HL-60/S4 treated with phorbol 12-myristate 13-acetate at 8.2 ng/mL for 4 days and 3 days (cell line): ENCODE data around the gene NR2F1.

Source experiments
- in situ Hi-C: fragments of 300-500 bp; cut with MboI; formaldehyde crosslinking; loops from 2 replicates; pipeline ENCODE4 v1.15.0; 2022; ENCODE audit warnings: low sequenced_read_pairs

The NR2F1 gene

DNA sequence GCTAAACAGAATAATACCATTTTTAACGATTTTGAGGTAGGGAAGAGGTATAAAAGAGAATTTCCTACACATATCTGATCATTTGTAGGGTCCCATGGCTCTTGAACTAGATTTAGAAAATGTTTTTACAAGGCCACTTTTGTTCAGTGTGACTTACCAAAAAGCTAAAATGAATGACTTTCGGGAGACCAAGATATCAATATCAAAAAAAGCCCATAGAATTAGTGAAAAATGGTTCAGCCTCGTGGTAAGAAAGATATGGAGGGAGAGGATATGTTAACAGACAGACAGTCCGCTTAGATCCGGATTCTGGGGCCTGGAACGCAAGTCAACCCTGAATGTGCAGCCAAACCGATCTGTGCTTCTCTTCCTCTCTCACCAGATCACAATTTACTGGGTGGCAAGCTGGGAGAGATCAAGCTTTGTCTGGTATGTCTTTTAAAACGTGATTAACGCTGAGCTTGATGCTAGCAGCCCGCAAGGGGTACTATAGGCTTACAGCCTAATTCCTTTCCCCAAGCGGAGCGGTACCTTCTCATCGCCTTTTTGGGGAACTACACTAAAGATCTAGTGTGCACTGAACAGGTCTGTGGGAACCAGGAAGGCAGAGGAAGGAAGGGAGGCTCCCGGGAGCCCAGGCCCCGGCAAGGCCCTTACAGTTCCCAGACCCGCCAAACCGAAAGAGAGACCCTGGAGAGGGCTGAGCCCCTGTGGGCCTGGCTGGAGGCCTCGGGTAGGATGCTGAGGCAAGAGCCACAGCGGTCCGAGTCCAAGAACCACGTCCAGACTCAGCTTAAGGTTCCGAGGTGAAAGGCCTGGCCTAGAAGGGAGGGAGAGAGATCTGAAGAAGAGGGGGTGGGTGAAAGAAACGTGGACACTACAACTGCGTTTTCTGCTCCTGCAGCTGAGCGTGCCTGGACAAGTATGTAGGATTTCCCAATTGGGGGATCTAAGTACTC is 4.9 kb upstream of the NR2F1 start:
- in situ Hi-C loops: no loop called here

DNA sequence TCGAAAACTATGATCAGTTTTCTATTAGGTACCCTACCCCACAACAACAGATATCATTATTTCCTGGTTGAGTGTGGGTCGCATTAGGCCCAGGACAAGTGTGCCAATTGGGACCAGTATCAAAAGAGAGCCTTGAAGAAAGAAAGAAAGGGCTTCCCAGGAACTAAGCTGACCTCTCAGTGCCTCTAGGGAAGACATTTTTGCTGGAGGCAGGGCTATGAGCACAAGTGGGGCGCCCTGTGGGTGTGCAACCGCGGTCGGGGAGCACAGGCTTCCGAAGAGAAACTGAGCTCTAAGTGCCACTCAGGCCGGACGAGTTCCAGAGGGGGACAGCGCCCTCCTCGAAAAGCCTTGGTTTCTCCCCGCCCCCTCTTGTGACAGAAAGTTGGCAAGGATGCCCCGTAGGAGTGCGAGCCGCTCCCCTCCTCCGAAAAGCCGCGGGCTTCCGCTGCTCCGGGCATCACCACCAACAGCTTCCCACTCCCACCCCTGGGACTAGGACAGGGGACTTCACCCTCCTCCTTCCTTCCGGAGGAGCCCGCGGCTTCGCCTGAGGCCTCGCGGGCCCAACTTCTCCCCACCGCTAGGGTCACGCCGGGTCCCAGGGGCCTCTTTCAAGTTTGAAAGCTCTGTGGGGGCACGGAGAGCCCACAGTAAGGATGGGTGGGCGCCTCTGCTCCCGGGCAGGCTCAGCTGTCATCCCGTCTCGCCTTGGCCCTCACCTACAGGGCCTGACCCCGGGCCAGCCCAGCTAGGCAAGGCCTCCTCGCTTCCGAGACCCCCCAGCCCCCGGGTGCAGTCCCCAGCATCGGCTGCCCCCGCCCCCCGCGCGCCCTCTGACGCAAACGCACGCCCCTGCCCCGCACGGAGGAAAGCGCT is 4.0 kb upstream of the NR2F1 start:
- in situ Hi-C loops: no loop called here

DNA sequence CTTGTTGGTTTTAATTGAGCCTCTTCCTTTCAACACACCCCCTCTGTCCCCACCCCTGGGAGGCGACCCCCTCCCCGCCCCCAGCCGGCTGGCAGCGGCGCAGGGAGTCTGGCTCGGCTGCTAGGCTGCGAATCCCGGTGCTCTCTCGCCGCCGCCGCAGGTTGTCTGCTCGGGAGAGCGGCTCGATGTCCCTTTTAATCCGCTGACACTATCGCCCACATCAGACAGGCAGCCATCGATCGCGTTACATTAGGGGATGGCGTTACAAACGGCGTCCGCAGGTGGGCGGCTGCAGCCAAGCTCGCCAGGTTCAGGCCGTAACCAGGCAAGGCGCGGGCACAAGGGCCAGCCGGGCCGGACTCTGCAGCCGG is 3.3 kb upstream of the NR2F1 start:
- in situ Hi-C loops: no loop called here

DNA sequence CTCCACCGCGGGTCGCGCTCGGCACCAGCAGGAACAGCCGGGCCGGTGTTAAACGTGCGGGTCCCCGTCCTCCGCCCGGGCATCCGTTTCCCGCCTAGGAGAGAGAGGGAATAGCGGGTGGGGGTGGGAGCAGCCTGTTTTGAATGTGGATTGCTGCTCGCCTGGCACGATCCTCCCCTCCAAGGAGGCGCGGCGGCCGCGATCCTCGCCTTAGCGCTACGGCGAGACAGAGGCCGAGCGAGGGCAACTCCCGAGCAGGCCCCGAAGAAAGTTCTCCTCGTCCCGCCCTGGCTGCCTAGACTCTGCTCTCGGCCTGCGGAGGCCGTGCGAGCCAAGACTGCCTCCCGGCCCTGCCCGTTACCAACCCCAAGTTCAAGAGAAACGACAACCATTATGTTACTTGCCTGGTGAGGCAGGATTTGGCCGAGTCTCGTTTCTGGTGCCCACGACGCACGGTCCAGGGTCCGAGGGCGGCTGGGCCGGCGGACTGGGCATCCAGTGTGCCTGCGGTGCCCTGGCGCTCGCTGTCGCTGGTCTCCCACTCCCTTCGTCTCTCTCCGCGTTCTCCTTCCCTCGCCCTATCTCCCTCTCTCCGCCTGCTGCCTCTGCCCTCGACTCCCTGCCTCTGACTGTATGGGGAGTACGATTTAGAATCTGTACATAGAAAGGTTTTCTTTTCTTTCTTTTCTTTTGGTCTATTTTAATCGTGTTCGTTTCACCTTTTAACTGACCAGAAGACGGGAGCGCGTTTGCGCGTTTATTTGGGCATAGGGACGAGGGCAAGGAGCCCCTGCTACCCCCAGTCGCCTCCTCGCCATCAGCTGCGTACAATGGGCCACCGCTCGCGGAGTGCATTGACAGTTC is 2.7 kb upstream of the NR2F1 start:
- in situ Hi-C loops: no loop called here

DNA sequence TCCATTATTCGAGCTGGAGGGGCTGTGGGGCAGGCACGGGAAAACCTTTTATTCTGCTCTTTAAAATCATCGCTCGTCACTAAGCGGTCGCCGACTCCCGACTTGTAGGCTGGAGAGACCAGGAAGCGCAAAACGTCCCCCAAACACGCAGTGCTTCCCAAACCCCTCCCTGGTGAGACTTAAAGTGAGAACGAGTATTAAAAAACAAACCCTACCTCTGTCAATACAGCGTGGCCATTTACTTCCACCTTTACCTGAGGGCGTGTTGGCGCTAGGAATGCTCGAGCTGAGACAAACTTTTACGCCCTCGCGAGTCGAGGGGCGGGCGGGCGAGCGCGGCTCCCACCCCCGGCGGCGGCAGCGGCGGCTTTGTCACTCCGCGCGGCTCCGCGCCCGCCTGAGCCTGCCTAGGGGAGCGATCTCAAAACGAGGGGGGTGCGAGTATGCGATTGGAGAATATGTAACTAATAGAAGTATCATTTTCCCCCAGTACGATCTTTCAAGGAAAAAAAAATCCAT is 2.0 kb upstream of the NR2F1 start, which contains the start of gene NR2F1-AS1:
Gene NR2F1-AS1, minus strand, starts transcription at position 293 of the 519 bp plus-strand sequence.
- in situ Hi-C loops: no loop called here

DNA sequence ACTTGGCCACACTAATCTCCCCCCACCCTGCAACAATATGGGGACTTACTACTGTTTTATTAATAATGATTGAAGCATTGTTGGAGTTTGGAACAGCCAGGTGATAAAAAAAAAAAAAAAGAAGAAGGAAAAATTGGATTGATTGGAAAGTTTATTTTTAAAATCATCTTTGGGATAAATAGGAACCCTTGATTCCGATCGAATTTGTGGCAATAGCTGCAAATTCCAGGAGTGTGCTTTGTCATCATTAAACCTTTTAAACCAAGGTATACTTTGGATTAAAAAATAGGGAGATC is 907 bp upstream of the NR2F1 start:
- in situ Hi-C loops: no loop called here

DNA sequence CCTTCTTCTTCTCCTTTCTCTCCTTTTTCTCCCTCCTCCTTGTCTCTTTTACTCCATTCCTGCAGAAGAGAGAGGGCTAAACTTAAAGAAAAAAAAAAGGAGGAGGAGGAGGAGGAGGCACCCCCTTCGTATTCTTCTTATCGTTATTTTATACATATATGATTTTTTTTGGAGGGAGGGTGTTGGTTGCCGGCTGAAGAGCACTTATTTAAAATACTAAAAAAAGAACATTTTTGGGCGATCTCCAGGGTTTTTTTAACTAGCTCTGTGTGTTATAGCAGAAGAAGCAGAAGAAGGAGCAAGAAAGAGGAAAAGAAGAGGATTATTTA is 381 bp downstream of the NR2F1 start:
- in situ Hi-C loops: no loop called here

DNA sequence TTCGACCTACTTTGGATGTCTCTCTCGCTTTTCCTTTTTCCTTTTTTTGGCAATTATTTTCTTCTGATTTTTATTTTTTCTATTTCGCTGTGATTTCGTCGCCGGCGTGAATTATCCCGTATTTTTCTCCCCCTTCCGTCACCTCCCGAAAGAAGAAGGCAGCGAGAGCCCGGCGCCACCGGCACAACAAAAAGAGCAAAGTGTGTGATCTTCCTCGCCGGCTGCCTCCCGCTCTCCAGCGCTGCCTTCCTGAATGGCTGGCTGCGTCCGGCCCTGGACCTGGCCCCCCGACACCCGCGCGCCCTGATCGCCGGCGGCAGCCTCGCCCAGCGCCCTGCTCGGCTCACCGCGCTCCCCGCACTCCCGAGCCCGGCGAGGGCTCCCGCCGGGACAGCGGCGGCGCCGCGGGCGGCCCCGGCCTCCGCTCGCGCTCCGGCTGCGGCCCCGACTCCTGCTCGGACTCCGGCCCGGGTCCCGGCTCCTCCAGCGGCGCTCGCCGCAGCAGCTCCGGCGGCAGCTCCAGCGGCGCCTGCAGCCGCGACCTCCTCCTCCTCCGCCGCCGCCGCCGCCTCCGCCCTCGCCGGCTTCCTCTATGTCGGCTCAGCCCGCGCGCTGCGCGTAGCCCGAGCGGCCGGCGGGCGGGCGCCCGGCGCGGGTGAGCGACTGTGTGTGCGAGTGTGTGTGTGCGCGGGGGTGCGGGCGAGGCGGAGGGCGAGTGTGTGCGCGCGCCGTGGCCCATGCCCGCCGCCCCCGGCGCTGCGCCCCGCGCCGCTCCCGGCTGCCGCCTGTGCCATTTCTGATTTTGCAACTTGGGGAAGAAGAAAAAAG is 960 bp downstream of the NR2F1 start:
- in situ Hi-C loops: no loop called here

DNA sequence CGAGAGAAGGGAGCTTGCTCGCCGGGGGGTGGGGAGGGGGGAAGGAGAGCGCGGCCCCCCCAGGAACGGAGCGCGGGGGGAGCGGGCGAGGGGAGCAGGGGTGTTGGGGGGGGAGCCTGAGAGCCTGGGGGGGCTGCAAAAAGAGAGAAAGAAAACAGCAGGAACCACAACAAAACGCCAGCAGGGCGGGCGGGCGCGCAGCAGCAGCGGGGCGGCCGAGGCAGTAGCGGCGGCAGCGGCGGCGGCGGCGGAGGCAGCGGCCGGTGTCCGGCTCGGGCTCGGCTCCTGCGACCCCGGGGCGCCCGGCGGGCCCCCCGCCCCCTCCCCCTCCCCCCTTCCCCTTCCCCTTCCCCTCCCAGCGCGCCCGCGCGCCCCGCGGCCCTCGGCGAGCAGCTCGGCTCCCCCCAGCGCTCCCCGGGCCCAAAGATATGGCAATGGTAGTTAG is 1.6 kb downstream of the NR2F1 start:
- in situ Hi-C loops: no loop called here

DNA sequence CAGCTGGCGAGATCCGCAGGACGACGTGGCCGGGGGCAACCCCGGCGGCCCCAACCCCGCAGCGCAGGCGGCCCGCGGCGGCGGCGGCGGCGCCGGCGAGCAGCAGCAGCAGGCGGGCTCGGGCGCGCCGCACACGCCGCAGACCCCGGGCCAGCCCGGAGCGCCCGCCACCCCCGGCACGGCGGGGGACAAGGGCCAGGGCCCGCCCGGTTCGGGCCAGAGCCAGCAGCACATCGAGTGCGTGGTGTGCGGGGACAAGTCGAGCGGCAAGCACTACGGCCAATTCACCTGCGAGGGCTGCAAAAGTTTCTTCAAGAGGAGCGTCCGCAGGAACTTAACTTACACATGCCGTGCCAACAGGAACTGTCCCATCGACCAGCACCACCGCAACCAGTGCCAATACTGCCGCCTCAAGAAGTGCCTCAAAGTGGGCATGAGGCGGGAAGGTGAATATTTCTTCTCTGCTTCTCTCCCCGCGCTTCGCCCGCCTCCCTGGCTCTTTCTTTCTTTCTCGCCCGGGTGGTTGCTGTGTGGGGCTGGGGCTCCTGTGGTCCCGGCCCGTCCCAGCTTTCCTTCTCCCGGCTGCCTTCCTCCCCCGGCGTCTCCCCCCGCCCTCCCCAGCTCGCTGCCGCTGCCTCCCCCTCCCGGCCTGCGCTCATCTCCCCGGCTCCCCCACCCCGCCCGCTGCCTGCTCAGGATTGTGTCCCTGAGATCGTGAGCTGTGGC is 2.2 kb downstream of the NR2F1 start:
- in situ Hi-C loops: no loop called here

DNA sequence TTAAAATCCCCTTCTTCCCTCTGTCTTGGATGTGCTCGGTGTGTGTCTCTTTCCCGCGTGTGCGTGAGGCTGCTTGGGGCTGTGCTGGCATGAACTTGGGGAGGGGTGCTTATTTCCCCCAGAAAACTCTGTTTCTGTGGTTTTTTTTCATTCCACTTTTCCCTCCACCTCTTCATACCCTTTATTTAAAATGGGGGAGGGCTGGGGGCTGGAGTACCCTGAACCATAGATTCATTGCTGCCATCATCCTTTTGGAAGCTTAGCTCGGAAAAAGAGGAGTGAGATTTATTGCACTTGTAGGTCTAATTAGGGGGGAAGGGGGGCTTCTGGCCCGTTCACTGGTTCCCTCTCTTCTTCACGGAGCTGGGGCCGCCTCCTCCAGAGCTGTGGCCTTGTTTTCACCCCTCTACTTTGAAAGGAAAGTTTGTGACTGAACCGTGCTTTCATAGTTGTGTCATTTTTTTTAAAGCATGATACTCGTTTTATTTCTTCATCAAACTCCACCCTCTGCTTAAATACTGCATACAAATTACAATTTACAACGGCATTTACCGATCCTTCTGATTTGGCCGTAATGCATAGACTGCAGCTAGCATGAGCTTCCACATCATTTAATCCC is 2.9 kb downstream of the NR2F1 start:
- in situ Hi-C loops: no loop called here

DNA sequence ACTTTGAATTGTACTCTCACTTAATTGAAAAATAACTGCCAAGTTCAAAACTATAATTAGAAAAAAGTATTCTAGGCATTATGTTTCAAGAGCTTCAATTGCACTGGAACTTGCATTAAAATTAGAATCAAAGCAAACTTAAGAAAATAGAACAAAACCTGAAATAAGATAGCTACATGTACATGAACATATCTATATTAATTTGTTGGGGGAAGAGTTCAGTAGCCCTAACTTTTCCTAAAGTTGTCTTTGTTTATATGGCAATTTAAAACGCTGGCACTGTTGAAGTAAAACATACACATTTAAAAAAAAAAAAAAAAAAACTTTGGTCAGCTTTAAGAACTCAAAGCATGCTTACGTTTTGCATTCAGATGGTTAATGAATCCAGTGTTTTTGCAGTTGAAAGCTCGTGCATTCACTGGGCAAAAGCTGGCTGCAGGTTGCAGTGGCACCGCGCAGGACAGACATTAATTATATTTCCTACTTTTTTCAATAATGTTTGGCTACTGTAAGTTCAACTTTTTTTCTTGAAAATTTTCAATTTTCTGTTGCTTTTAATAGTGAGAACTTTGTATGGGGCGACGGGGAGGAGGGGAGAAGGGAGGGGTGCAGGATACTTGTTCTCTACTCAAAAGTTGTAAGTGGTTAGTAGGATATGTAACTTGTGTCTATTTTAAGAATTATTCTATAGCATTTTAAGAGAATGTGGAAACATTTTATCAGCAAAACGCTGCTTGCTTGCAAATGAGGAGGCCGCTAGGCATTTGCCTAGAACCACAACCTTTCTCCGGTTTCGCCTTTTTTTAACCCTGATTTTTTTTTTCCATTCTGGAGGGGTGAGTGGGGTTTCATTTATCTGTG is 3.9 kb downstream of the NR2F1 start:
- in situ Hi-C loops: no loop called here

DNA sequence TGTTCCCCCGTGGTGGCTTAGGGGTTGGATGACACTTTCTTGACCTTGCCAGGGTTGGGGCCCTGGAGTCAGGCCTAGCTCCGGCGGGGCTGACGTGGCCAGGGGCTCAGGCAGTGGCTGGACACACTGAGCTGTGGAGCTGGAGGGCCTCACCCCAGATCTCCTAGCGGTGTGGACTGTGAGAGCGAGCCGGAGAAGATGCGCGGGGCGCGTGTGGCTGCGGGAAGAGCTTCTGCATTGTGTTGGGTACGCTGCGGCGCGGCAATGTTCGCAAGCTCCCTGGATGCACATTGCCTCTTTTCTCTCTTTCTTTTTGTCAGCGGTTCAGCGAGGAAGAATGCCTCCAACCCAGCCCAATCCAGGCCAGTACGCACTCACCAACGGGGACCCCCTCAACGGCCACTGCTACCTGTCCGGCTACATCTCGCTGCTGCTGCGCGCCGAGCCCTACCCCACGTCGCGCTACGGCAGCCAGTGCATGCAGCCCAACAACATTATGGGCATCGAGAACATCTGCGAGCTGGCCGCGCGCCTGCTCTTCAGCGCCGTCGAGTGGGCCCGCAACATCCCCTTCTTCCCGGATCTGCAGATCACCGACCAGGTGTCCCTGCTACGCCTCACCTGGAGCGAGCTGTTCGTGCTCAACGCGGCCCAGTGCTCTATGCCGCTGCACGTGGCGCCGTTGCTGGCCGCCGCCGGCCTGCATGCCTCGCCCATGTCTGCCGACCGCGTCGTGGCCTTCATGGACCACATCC is 4.8 kb downstream of the NR2F1 start:
- in situ Hi-C loops: no loop called here

DNA sequence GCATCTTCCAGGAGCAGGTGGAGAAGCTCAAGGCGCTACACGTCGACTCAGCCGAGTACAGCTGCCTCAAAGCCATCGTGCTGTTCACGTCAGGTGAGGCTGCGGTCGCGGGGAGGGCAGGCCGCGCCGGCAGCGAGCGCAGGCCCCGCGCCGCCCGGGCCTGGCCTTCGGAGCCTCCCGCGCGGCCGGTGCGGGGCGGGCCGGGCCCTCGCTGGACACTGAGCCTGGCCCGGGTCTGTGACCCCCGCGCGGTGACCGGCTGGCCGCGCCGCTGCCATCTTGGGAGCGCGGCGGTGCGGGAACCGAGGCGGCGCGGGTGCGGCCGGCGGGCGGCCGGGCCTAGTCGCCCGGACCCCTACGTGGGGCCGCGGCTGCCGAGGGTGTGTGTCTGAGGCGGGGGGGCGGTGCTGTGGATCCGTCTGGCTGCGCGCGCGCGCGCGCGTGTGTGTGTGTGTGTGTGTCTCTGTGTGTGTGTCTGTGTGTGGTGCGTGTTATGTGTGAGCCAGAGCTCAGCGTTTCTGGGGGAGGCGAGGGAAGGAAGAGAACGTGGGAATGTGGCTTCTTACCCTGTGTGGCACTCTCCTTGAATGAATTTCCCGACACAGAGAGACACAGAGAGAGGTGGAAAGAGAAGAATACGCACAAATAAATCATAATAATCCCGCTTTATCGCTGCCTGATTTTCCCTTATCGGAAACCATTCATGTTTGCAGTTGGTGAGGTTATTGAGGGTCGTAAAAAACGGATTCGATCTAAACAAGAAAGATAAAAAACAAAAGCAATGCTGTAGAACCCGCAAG is 5.5 kb downstream of the NR2F1 start:
- in situ Hi-C loops: no loop called here

DNA sequence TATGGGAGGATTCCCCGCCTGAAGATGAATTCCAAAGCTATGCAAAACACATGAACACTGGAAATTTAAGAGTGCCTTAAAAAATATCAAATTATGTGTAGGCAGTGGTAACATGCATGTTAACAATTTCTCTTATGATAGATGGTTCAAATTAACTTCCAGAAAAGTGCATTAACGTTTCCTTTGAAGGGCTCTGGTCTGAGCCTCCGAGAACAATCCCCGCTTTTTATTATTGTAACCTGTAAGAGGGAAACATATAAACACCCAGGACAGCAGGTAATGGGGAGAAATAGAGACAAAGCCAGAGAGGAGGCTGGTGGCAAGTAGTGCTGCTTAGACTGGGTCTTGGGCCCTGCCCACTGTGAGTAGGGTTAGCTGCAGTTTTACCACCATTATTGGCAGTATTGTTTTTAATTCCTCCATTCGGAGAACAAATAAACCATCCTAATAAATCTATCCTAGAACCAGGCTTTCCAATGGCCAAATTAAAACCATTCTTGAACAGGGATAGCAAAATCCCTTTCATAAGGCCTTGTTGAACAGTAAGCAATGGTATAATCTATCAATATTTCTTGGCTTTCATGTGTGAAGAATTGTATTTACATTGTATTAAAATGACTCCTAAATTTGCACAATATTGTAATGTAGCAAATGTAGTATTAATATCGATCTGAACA is 6.3 kb downstream of the NR2F1 start:
- in situ Hi-C loops: no loop called here

DNA sequence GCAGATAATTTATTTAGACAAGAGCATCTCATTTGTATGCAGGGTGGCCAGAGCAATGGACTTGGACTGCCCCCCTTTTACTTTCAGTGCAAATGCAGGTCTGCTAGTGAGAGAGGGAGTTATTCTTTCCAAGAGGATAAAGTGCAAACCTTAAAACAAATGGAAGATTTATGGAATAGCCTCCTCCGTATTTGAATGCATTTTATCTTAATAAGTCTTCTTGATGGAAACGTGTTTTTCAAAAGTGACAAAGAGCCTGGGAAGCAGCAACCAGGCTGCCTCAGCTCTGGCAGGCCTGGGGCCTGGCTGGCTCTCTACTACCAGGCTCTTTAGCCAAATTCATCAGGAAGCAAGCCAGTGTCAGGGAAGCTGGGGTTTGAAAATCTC is 6.8 kb downstream of the NR2F1 start:
- in situ Hi-C loops: no loop called here
